ENCODE measurements around the gene NHS. TPM values are rescaled to one million over a fixed set of nuclear protein-coding genes. Genes with fewer than 3 reads are reported as not detected.

The NHS gene
- total and polyA plus RNA-seq, 2 of the 13 experiments (the other 11 are each of a cell fraction or from before 2014, with no cell fraction given): 0.02 TPM; not detected in 1

DNA sequence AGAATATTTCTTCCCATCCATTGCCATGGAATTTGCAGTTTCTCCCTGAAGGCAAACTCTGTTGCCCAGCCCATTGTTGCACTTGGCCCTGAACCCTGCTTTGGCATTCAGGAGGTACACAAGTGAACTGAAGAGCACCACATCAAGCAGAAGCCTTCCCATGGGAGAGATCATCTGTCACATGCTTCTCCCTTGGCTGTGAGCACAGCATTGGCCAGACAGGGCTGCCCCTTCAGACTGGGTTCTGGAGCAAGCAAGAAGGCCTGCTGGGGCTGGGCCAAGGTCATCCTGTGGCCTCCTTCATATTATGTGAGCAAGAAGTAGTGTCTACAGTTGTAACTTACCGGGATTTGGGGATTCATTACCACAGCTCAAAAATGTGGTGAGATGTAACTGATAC lies 385.0 kb downstream of the NHS start:
- Histone ChIP-seq H3K9me3 (ENCODE audit: low read length) (no peaks in the 10 kb centered on the region), H3K4me3 (replicated peaks in 1 of 3; ENCODE audit: insufficient read depth in 1 of 3, low read depth in 2 of 3, low read length in 3 of 3) (no peak overlapping the region), H3K79me2 (ENCODE audit: insufficient read depth, low read length) (no peaks in the 10 kb centered on the region), H3K4me2 (ENCODE audit: low read depth, low read length) (no peak overlapping the region), H2AFZ (ENCODE audit: low read length) (no peak overlapping the region), H4K20me1 (ENCODE audit: insufficient read depth, low read length) (no peaks in the 10 kb centered on the region), H3K4me1 (ENCODE audit: insufficient read depth, low read length) (no peaks in the 10 kb centered on the region), H3K9ac (ENCODE audit: insufficient read depth, low read depth, low read length) (no peak overlapping the region), H3K36me3 (replicated peaks in 1 of 2; ENCODE audit: control insufficient read depth in 1 of 2, insufficient read depth in 2 of 2, low read length in 2 of 2) (no peaks in the 10 kb centered on the region), H3K27ac (ENCODE audit: extremely low read length, insufficient read depth, low read length) (no peak overlapping the region), H3K27me3 (ENCODE audit: control insufficient read depth in 1 of 2, insufficient read depth in 2 of 2, low read length in 2 of 2) (no peaks in the 10 kb centered on the region)
- TF ChIP-seq ZNF343 (CRISPR knock-in tag; IDR thresholded peaks at IDR 0.05) (no peak), ZFAT (CRISPR knock-in tag; conservative IDR thresholded peaks at IDR 0.05) (no peak), MED8 (CRISPR knock-in tag; IDR thresholded peaks at IDR 0.05; ENCODE audit: insufficient replicate concordance) (no peak), PRMT3 (CRISPR knock-in tag; IDR thresholded peaks at IDR 0.05; ENCODE audit: borderline replicate concordance, low read depth) (no peak)
- BruUV-seq (replicated peaks): no TSS peak
- WGBS (ENCODE audit: low lambda C conversion rate): no CpG with 5 or more reads among the region's 1 CpG
- ChIA-PET CTCF (ENCODE audit: low intra/inter-chr PET ratio, low total read pairs) (no interaction called here), POLR2A (no interaction called here)
- FAIRE-seq (no peak), DNase-seq (ENCODE audit: low spot score) (no peak), ATAC-seq (no peak)
- in situ Hi-C loops (cut with HindIII; ENCODE audit: extremely low pct_ligation_motif_present, low pct_unique_long_range_greater_than_20kb) (no loop called here), intact Hi-C loops (cut with micrococcal nuclease; ENCODE audit: unreplicated experiment) (no loop called here)

DNA sequence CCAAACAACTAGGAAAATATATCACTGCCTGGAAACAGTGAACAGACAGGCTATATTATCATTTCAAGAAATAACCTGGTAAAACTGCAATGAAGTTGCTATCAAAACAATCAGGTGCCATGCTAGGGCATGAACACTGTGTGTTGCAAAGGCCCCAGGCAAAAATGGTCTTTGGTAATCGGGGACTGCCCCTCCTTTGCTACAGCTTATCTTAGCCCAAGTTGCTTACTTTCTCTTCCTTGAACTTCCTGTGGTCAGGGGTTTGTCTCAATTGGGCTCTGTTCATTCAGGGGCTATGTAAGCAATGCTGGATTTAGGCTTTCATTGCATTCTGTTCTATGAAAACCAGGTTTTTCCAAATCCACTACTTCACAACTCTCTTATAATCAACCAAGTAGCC lies 392.7 kb downstream of the NHS start:
- Histone ChIP-seq H3K4me3 (replicated peaks in 1 of 3; ENCODE audit: insufficient read depth in 1 of 3, low read depth in 2 of 3, low read length in 3 of 3) (no peak overlapping the region), H2AFZ (ENCODE audit: low read length) (no peak overlapping the region), H3K4me1 (ENCODE audit: insufficient read depth, low read length) (no peaks in the 10 kb centered on the region), H3K4me2 (ENCODE audit: low read depth, low read length) (no peak overlapping the region), H3K36me3 (replicated peaks in 1 of 2; ENCODE audit: control insufficient read depth in 1 of 2, insufficient read depth in 2 of 2, low read length in 2 of 2) (no peaks in the 10 kb centered on the region), H3K9ac (ENCODE audit: insufficient read depth, low read depth, low read length) (no peak overlapping the region), H3K27ac (ENCODE audit: extremely low read length, insufficient read depth, low read length) (no peak overlapping the region), H4K20me1 (ENCODE audit: insufficient read depth, low read length) (no peaks in the 10 kb centered on the region), H3K27me3 (ENCODE audit: control insufficient read depth in 1 of 2, insufficient read depth in 2 of 2, low read length in 2 of 2) (no peaks in the 10 kb centered on the region; a peak in 1 of 5 replicates), H3K9me3 (ENCODE audit: low read length) (no peaks in the 10 kb centered on the region), H3K79me2 (ENCODE audit: insufficient read depth, low read length) (no peaks in the 10 kb centered on the region)
- CTCF ChIA-PET (ENCODE audit: low intra/inter-chr PET ratio, low total read pairs): no interaction called here
- 0% methylated on average over 1 of the region's 1 CpG for WGBS (ENCODE audit: low lambda C conversion rate)
- intact Hi-C loops (cut with micrococcal nuclease; ENCODE audit: unreplicated experiment) (no loop called here), in situ Hi-C loops (cut with HindIII; ENCODE audit: extremely low pct_ligation_motif_present, low pct_unique_long_range_greater_than_20kb) (no loop called here)
- DNase-seq (ENCODE audit: low spot score) (no peak), FAIRE-seq (no peak), ATAC-seq (no peak)
- POLR2A ChIA-PET: no interaction called here
- BruUV-seq (replicated peaks): no TSS peak
- TF ChIP-seq YEATS4 (CRISPR knock-in tag; IDR thresholded peaks at IDR 0.05; ENCODE audit: borderline replicate concordance) (no peak), SMAD1 (CRISPR knock-in tag; IDR thresholded peaks at IDR 0.05; ENCODE audit: borderline replicate concordance, low read depth) (no peak), ZBTB1 (CRISPR knock-in tag; IDR thresholded peaks at IDR 0.05; ENCODE audit: borderline replicate concordance) (no peak), NR2F1 (CRISPR knock-in tag; IDR thresholded peaks at IDR 0.05) (no peak), THAP11 (CRISPR knock-in tag; IDR thresholded peaks at IDR 0.05) (no peak), ZNF746 (CRISPR knock-in tag; IDR thresholded peaks at IDR 0.05) (no peak)
- TF ChIP-seq, protein P1, sequence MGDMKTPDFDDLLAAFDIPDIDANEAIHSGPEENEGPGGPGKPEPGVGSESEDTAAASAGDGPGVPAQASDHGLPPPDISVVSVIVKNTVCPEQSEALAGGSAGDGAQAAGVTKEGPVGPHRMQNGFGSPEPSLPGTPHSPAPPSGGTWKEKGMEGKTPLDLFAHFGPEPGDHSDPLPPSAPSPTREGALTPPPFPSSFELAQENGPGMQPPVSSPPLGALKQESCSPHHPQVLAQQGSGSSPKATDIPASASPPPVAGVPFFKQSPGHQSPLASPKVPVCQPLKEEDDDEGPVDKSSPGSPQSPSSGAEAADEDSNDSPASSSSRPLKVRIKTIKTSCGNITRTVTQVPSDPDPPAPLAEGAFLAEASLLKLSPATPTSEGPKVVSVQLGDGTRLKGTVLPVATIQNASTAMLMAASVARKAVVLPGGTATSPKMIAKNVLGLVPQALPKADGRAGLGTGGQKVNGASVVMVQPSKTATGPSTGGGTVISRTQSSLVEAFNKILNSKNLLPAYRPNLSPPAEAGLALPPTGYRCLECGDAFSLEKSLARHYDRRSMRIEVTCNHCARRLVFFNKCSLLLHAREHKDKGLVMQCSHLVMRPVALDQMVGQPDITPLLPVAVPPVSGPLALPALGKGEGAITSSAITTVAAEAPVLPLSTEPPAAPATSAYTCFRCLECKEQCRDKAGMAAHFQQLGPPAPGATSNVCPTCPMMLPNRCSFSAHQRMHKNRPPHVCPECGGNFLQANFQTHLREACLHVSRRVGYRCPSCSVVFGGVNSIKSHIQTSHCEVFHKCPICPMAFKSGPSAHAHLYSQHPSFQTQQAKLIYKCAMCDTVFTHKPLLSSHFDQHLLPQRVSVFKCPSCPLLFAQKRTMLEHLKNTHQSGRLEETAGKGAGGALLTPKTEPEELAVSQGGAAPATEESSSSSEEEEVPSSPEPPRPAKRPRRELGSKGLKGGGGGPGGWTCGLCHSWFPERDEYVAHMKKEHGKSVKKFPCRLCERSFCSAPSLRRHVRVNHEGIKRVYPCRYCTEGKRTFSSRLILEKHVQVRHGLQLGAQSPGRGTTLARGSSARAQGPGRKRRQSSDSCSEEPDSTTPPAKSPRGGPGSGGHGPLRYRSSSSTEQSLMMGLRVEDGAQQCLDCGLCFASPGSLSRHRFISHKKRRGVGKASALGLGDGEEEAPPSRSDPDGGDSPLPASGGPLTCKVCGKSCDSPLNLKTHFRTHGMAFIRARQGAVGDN (CRISPR knock-in tag; IDR thresholded peaks at IDR 0.05): no peak
- TF ChIP-seq, protein P2, sequence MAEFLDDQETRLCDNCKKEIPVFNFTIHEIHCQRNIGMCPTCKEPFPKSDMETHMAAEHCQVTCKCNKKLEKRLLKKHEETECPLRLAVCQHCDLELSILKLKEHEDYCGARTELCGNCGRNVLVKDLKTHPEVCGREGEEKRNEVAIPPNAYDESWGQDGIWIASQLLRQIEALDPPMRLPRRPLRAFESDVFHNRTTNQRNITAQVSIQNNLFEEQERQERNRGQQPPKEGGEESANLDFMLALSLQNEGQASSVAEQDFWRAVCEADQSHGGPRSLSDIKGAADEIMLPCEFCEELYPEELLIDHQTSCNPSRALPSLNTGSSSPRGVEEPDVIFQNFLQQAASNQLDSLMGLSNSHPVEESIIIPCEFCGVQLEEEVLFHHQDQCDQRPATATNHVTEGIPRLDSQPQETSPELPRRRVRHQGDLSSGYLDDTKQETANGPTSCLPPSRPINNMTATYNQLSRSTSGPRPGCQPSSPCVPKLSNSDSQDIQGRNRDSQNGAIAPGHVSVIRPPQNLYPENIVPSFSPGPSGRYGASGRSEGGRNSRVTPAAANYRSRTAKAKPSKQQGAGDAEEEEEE (CRISPR knock-in tag; IDR thresholded peaks at IDR 0.05; ENCODE audit: borderline replicate concordance): no peak
